CD4-positive, alpha-beta T cell treated with Interleukin-1 beta for 1 hour (primary cell): ENCODE results near the gene OXSR1.
"Not testable (repeated sequence)": the region's sequence is repeated elsewhere in the genome, so short reads cannot be mapped to it uniquely, and the experiment has no call there.

Experiments used
- DNase-seq, 2 donors: peaks; one replicate each; pipeline ENCODE4 v3.0.0-alpha.2; 2020 to 2022

OXSR1 gene

DNA sequence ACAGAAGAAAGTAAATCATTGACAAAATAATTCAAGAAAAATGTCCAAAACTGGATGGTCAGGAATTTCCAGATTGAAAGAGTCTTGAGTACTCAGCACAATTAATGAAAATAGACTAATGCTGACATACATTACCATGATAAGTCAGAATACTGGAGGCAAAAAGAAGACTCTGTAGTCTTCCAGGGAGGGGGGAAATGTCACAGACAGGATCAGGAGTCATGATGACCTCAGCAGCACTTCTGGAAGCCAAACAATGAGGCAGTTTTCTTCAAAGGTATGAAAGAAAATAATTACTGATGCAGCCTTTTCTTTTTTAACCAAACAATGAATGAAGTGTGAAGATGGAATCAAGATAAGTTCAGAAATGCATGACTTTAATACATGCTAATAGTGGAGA is 70.1 kb downstream of the OXSR1 start:
- no peak for DNase-seq

DNA sequence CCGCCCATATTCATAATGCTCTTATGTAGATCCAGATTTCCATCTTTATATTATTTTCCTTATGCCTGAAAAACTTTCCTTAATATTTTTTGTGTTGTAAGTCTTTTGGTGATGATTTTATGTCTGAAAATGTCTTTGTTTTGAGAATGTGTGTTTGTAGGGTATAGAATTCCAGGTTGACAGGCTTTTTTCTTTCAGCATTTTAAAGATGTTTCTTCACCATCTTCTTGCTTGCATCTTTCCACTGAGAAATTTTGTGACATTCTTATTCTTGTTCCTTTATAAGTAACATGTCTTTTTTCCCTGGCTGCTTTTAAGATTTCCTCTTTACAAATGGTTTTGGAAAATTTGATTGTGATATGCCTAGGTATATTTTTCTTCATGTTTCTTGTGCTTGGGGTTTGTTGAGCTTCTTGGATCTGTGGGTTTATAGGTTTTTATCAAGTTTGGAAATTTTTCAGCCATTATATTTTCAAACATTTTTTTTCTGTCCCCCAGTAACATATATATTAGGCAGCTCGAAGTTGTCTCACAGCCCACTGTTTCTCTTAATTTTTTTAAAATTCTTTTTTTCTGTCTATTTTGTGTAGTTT is 73.2 kb downstream of the OXSR1 start:
- no peak for DNase-seq

DNA sequence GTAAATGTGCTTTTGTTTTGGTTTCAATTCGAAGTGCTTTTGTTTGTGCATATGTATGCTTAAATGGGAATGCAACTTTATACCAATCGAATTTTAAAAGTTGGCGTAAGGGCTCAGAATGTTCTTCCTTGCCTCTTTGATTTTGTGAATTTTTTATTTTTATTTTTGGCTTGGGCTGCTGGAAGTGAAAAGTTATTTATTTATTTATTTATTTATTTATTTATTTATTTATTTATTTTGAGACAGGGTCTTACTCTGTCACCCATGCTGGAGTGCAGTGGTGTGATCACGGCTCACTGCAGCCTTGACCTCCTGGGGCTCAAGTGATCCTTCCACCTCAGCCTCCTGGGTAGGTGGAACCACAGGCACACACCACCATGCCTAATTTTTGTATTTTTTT is 77.5 kb downstream of the OXSR1 start:
- not testable (repeated sequence) for DNase-seq

GRCh38 chr3:38245930-38246329 is 80.6 kb downstream of the OXSR1 start:
- DNase-seq = no peak

- no peak for DNase-seq
Measured at GRCh38 chr3:38247366-38248035, 82.2 kb downstream of the OXSR1 start.

- no peak for DNase-seq
Measured at GRCh38 chr3:38250198-38250597, 84.9 kb downstream of the OXSR1 start.

GRCh38 chr3:38251197-38251596 is 85.9 kb downstream of the OXSR1 start:
- DNase-seq = no peak

DNA sequence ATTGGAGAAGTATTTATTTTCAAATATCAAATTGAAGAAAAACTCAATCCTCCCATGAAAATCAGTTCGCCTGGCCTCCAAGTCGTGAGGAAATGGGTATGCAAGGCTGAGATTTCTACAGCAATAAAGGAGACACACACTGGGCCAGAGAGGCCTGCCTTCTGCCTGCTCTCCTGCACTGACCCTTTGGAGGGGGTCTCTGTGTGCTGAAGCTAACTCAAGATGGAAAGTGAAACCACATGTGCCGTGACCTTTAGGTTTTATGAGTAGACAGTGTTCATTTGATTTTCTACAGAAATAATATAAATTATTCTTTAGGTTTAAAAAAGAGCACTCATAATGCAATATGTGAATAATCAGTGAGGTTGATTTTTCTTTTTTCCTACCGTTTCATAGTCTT is 88.4 kb downstream of the OXSR1 start:
- DNase-seq = no peak

DNA sequence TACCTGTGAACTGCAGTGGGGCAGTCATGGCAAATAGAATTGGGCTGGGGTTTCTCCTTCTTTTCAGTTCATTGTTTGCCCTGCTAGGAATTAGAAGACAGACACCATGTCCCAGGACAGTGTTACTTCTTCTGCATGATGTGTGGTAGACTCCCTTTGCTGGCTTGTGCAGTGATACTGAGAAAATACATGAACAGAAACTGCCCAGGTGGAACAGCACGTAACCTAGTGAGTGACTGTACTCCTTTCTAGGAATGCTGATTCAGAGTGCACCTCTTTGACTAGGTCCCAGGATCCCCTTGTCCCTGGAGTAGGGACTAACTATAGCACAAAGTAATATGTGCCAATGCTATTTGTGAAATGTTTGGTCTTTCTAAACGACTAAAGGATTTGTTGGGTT is 89.5 kb downstream of the OXSR1 start:
- DNase-seq = no peak

GRCh38 chr3:38255627-38256026 is 90.3 kb downstream of the OXSR1 start:
- DNase-seq = no peak

DNA sequence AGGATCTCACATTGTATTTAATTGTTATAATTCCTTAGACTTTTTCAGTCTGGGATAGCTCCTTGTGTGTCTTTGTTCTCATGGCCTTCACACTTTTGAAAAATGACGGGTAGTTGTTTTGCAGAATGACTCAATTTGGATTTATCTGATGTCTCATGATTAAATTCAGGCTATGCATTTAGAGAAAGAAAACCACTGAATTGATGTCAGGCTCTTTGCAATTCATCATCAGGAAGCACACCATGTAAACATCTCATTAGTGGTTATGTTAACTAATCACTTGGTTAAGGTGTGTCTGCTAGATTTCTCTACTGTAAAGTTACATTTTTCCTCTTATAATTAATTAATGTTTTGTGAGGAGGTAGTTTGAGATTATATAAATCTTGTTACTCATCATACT is 92.2 kb downstream of the OXSR1 start:
- DNase-seq = no peak

DNA sequence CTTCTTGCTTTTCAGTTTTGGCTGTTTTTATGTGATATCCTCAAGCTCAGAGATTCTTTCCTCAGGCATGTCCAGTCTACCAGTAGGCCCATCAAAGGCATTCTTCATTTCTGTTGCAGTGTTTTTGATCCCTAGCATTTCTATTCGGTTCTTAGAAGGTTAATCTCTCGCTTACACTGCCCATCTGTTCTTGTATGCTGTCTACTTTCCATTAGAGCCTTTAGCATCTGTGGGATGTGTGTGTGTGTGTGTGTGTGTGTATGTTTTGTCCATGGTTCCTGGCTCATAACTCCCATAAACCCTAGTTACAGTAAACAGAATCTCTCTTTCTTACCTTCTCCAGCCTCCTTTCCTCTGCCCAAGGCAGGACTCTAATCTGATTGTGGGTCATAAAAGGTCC is 95.1 kb downstream of the OXSR1 start:
- DNase-seq = no peak

DNA sequence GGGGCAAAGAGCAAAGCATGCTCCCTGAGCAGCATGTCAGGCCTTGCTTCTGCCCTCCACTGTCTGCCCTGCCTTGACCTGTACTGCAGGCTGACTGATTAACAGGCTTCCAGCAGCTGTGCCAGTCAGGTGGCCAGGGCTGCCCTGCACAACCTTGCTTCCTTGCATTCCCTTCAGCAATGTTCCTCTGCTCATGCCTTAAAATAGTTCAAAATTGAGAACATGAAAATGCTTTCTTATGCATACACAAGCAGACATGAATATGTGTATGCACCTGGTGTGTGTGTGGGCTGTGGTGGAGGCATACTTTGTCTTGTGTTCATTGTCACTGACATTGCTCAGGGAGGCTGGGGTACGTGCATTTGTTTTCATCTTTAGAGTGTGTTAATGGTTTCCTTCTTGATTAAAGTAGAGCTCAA is 99.0 kb downstream of the OXSR1 start:
- DNase-seq = no peak

- no peak for DNase-seq
Measured at GRCh38 chr3:38264779-38265178, 99.4 kb downstream of the OXSR1 start.

GRCh38 chr3:38265604-38266307 is 100.4 kb downstream of the OXSR1 start, which contains the start of gene SLC22A13:
Gene SLC22A13 (plus strand): TSS chr3:38265812. CDS start chr3:38265861, 49 bp downstream.
- no peak for DNase-seq

DNA sequence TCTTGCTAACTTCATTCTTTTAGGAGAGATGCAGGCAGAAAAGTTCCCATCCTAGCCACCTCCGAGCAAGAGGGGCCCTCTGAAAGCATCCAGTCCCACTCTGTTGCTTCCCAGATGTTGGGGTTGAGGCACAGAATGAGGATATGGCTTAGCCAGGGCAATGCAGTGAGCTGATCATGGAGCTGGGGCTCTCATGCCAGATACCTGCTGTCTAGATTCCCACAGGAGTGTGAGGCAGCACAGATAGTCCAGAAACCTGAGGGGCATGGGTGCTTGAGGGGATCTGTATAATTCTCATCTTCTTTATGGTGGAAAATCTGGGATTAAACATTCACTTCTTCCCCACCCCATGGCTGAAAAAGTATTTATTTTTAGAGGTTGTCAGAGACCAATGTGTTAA is 101.5 kb downstream of the OXSR1 start:
- DNase-seq = no peak

DNA sequence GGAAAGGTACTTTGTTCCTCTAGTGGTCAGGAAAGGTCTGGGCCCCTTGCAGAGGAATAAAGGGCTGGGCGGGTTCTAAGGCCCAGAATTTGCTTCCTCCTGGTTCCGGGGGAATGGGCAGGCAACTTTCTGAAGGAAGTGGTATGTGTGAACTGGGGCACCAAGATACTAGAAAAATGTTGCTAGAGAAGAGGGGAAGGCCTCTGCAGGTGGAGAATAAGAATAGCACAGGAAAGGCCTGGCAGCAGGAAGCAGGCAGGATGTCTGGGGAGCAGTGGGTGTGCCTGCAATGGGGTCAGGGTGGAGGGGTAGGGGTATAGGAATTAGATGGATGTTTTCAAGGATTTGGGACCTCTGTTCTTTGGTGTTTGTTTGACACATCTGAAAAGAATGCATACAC is 102.3 kb downstream of the OXSR1 start:
- no peak for DNase-seq

DNA sequence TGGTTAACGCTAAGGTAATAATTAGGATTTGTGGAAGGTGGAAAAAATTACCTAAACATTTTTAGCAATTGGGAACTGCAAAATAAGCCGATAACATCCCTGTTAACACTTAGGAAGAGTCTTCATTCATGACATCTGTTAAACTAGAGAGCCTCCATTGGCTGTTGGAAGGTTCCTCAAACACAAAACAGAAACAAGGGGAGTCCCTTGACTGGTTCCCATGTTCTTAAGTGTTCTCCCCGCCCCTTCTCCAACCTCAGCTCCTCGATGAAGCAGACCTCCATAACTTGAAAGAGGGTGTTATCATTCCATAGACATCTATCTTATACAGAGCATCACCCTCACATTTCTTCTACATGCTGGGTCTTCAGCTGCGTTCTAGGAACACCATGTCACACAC is 102.8 kb downstream of the OXSR1 start:
- DNase-seq = no peak

DNA sequence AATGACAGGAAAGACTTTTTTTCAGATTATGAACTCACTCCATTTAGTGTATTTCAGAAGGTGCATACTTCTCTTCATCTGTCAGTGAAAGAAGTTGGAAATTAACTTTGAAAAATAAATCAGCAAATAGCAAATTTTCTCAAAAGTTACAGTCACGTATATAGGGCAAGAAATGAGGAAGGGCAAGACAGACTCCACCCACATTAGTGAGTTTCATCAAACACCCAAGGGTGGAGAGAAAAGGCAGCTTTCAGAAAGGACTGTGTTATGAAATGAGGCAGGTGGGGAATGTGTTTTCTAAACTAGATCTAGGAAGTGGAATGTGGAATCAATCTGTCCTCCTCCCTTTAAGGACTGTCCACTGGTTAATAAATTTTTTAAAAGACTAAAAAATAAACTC is 103.2 kb downstream of the OXSR1 start:
- no peak for DNase-seq

DNA sequence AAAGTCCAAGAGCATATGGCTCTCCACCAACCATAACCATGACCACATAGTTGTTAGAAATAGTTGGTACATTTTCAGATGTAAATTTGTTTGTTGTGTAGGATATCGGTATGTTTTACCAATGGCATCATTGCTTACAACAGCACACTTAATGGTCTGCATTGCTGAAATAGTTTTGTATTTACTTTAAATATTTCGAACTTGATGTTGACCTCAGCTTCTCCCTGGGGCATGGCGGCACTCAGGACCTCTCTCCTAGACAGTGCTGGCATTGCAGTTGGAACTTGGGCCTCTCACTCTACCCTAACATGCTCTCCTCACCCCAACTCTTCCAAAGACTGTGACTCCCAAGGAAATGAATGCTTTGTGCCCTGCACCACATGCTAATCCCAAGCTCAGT is 105.3 kb downstream of the OXSR1 start:
- DNase-seq = no peak

DNA sequence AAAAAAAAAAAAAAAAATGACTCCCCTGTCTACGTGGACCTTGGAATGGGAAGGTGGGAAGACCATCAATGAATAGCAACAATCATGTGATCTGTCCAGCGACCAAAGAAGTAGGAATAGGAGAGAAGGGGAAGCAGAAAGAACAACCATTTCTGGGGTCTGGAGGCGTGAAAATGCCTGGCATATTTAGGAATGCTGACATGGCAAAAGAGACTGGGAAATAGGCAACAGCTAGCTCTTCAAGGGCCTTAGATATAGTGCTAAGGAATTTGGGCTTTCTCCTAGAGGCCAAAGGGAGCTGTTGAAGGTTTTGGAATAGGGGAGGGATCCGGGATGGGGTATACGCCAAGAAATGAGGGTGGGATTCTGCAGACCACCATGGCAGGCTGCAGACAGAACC is 106.2 kb downstream of the OXSR1 start:
- no peak for DNase-seq

GRCh38 chr3:38274864-38275649 is 109.7 kb downstream of the OXSR1 start:
- DNase-seq = no peak

DNA sequence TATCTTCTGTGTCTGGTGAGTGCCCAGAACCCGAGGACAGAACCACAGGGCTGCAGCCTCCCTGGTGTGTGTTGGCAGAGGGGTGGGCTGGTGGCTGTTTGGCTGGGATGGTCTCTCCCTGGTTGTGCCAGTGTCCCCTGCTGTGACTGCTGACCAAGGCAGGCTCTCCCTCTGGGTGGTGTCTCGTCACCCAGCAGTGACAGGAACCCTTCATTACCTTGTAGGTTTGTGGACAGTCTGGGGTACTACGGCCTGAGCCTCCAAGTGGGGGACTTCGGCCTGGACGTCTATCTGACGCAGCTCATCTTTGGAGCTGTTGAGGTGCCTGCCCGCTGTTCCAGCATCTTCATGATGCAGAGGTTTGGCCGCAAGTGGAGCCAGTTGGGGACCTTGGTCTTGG is 110.3 kb downstream of the OXSR1 start:
- no peak for DNase-seq
